ENCODE results near the gene KCP. TPM values are rescaled to one million over a fixed set of nuclear protein-coding genes. Genes with fewer than 3 reads are reported as not detected.

KCP gene
- 0.98 and 17.7 TPM in 2 replicates for total RNA-seq

GRCh38 chr7:128910569-128910945 is at the start of gene KCP:
Gene KCP, minus strand, starts transcription at chr7:128910709. Its CDS starts 33 bp downstream, at chr7:128910676.

GRCh38 chr7:128937647-128938543 is 27.4 kb upstream of the KCP start, which contains the start of gene IRF5:
Gene IRF5, plus strand, starts transcription at chr7:128937927. Its CDS starts 4,155 bp downstream, at chr7:128942082.

GRCh38 chr7:128862571-128863432 is 47.7 kb downstream of the KCP start, which contains the start of gene ATP6V1F:
Gene ATP6V1F, plus strand, starts transcription at chr7:128862856. Its CDS starts 49 bp downstream, at chr7:128862905.

GRCh38 chr7:128830231-128831177 is 80.0 kb downstream of the KCP start, which contains the start of gene FLNC:
Gene FLNC, plus strand, starts transcription at chr7:128830406. Its CDS starts 232 bp downstream, at chr7:128830638.

Other genes with a start within 250 kb of the KCP start
- 0.13 and 0.16 TPM in 2 replicates for gene GARIN1A, start 238.4 kb downstream of the KCP start, total RNA-seq
- 119 and 240 TPM in 2 replicates for gene CALU, start 171.3 kb downstream of the KCP start, total RNA-seq
- gene OPN1SW, start 134.9 kb downstream of the KCP start, total RNA-seq = not detected in 2 replicates
- 1.8 and 4.9 TPM in 2 replicates for gene CCDC136, start 118.7 kb downstream of the KCP start, total RNA-seq
- 232 and 267 TPM in 2 replicates for gene FLNC, start 80.3 kb downstream of the KCP start, total RNA-seq
- gene ATP6V1F, start 47.9 kb downstream of the KCP start, total RNA-seq = 139 and 256 TPM in 2 replicates
- 5.4 and 13.3 TPM in 2 replicates for gene IRF5, start 27.2 kb upstream of the KCP start, total RNA-seq
- gene TNPO3, start 144.4 kb upstream of the KCP start, total RNA-seq = 44.5 and 63.6 TPM in 2 replicates
- gene TSPAN33, start 234.0 kb upstream of the KCP start, total RNA-seq = 10.1 and 40.3 TPM in 2 replicates

Data from mesangial cell (primary cell).